ENCODE data around the gene STEAP4.
"Not testable (repeated sequence)": the region's sequence is repeated elsewhere in the genome, so short reads cannot be mapped to it uniquely, and the experiment has no call there.

Gene STEAP4

GRCh38 chr7:88279323-88279722 is 27.4 kb downstream of the STEAP4 start:
- Histone ChIP-seq H3K4me1 (ENCODE audit: insufficient read depth, low read length) (peaks cover 8% of the 10 kb centered on the region), H3K9me3 (ENCODE audit: low read length) (no peaks in the 10 kb centered on the region), H2AFZ (ENCODE audit: low read depth, low read length) (no peak overlapping the region), H3K4me3 (ENCODE audit: low read length) (no peak overlapping the region), H3K36me3 (ENCODE audit: insufficient read depth, low read length) (no peaks in the 10 kb centered on the region), H3K27me3 (ENCODE audit: insufficient read depth, low read length) (no peaks in the 10 kb centered on the region)

- H3K4me1 ChIP-seq (ENCODE audit: insufficient read depth, low read length): peaks cover 8% of the 10 kb centered on the region
- H3K4me3 ChIP-seq (ENCODE audit: low read length): no peak overlapping the region
- no peaks in the 10 kb centered on the region for H3K27me3 ChIP-seq (ENCODE audit: insufficient read depth, low read length)
- H3K9me3 ChIP-seq (ENCODE audit: low read length): no peaks in the 10 kb centered on the region
- H3K36me3 ChIP-seq (ENCODE audit: insufficient read depth, low read length): no peaks in the 10 kb centered on the region
- H2AFZ ChIP-seq (ENCODE audit: low read depth, low read length): no peak overlapping the region
Measured at GRCh38 chr7:88278881-88279280, 27.8 kb downstream of the STEAP4 start.

GRCh38 chr7:88276605-88277153 is 30.0 kb downstream of the STEAP4 start:
- Histone ChIP-seq H3K27me3 (ENCODE audit: insufficient read depth, low read length) (no peaks in the 10 kb centered on the region), H3K4me1 (ENCODE audit: insufficient read depth, low read length) (peaks cover 8% of the 10 kb centered on the region), H3K4me3 (ENCODE audit: low read length) (no peak overlapping the region), H3K36me3 (ENCODE audit: insufficient read depth, low read length) (no peaks in the 10 kb centered on the region), H2AFZ (ENCODE audit: low read depth, low read length) (no peak overlapping the region), H3K9me3 (ENCODE audit: low read length) (no peaks in the 10 kb centered on the region)

- not testable (repeated sequence) for H3K9me3 ChIP-seq (ENCODE audit: low read length); H3K4me3 ChIP-seq (ENCODE audit: low read length); H3K36me3 ChIP-seq (ENCODE audit: insufficient read depth, low read length); H3K27me3 ChIP-seq (ENCODE audit: insufficient read depth, low read length); H3K4me1 ChIP-seq (ENCODE audit: insufficient read depth, low read length); H2AFZ ChIP-seq (ENCODE audit: low read depth, low read length)
Measured at GRCh38 chr7:88274856-88275255, 31.8 kb downstream of the STEAP4 start.

GRCh38 chr7:88269586-88269985 is 37.1 kb downstream of the STEAP4 start:
- Histone ChIP-seq H3K27me3 (ENCODE audit: insufficient read depth, low read length) (no peaks in the 10 kb centered on the region), H3K36me3 (ENCODE audit: insufficient read depth, low read length) (no peaks in the 10 kb centered on the region), H3K9me3 (ENCODE audit: low read length) (no peaks in the 10 kb centered on the region), H2AFZ (ENCODE audit: low read depth, low read length) (no peak overlapping the region), H3K4me1 (ENCODE audit: insufficient read depth, low read length) (no peaks in the 10 kb centered on the region), H3K4me3 (ENCODE audit: low read length) (no peak overlapping the region)

- no peaks in the 10 kb centered on the region for H3K27me3 ChIP-seq (ENCODE audit: insufficient read depth, low read length)
- no peaks in the 10 kb centered on the region for H3K36me3 ChIP-seq (ENCODE audit: insufficient read depth, low read length)
- H3K4me1 ChIP-seq (ENCODE audit: insufficient read depth, low read length): no peaks in the 10 kb centered on the region
- no peaks in the 10 kb centered on the region for H3K9me3 ChIP-seq (ENCODE audit: low read length)
- no peak overlapping the region for H2AFZ ChIP-seq (ENCODE audit: low read depth, low read length)
- H3K4me3 ChIP-seq (ENCODE audit: low read length): no peak overlapping the region
Measured at GRCh38 chr7:88268858-88269257, 37.8 kb downstream of the STEAP4 start.

GRCh38 chr7:88268051-88268450 is 38.6 kb downstream of the STEAP4 start:
- no peaks in the 10 kb centered on the region for H3K27me3 ChIP-seq (ENCODE audit: insufficient read depth, low read length)
- no peaks in the 10 kb centered on the region for H3K36me3 ChIP-seq (ENCODE audit: insufficient read depth, low read length)
- no peaks in the 10 kb centered on the region for H3K4me1 ChIP-seq (ENCODE audit: insufficient read depth, low read length)
- no peaks in the 10 kb centered on the region for H3K9me3 ChIP-seq (ENCODE audit: low read length)
- H3K4me3 ChIP-seq (ENCODE audit: low read length): no peak overlapping the region
- H2AFZ ChIP-seq (ENCODE audit: low read depth, low read length): no peak overlapping the region

GRCh38 chr7:88267421-88267820 is 39.3 kb downstream of the STEAP4 start:
- no peak overlapping the region for H2AFZ ChIP-seq (ENCODE audit: low read depth, low read length)
- no peak overlapping the region for H3K4me3 ChIP-seq (ENCODE audit: low read length)
- no peaks in the 10 kb centered on the region for H3K36me3 ChIP-seq (ENCODE audit: insufficient read depth, low read length)
- no peaks in the 10 kb centered on the region for H3K4me1 ChIP-seq (ENCODE audit: insufficient read depth, low read length)
- no peaks in the 10 kb centered on the region for H3K27me3 ChIP-seq (ENCODE audit: insufficient read depth, low read length)
- H3K9me3 ChIP-seq (ENCODE audit: low read length): no peaks in the 10 kb centered on the region

- H3K4me1 ChIP-seq (ENCODE audit: insufficient read depth, low read length); H3K9me3 ChIP-seq (ENCODE audit: low read length); H2AFZ ChIP-seq (ENCODE audit: low read depth, low read length); H3K4me3 ChIP-seq (ENCODE audit: low read length); H3K27me3 ChIP-seq (ENCODE audit: insufficient read depth, low read length); H3K36me3 ChIP-seq (ENCODE audit: insufficient read depth, low read length): not testable (repeated sequence)
Measured at GRCh38 chr7:88264987-88265386, 41.7 kb downstream of the STEAP4 start.

GRCh38 chr7:88262562-88262961 is 44.1 kb downstream of the STEAP4 start:
- Histone ChIP-seq H3K27me3 (ENCODE audit: insufficient read depth, low read length) (no peaks in the 10 kb centered on the region), H3K4me3 (ENCODE audit: low read length) (no peak overlapping the region), H3K4me1 (ENCODE audit: insufficient read depth, low read length) (no peaks in the 10 kb centered on the region), H3K9me3 (ENCODE audit: low read length) (no peaks in the 10 kb centered on the region), H2AFZ (ENCODE audit: low read depth, low read length) (no peak overlapping the region), H3K36me3 (ENCODE audit: insufficient read depth, low read length) (no peaks in the 10 kb centered on the region)

GRCh38 chr7:88260719-88261118 is 46.0 kb downstream of the STEAP4 start:
- Histone ChIP-seq H3K27me3 (ENCODE audit: insufficient read depth, low read length) (no peaks in the 10 kb centered on the region), H3K4me1 (ENCODE audit: insufficient read depth, low read length) (no peaks in the 10 kb centered on the region), H3K36me3 (ENCODE audit: insufficient read depth, low read length) (no peaks in the 10 kb centered on the region), H2AFZ (ENCODE audit: low read depth, low read length) (no peak overlapping the region), H3K9me3 (ENCODE audit: low read length) (no peaks in the 10 kb centered on the region), H3K4me3 (ENCODE audit: low read length) (no peak overlapping the region)

- Histone ChIP-seq H3K4me3 (ENCODE audit: low read length) (no peak overlapping the region), H3K9me3 (ENCODE audit: low read length) (no peaks in the 10 kb centered on the region), H2AFZ (ENCODE audit: low read depth, low read length) (no peak overlapping the region), H3K4me1 (ENCODE audit: insufficient read depth, low read length) (no peaks in the 10 kb centered on the region), H3K27me3 (ENCODE audit: insufficient read depth, low read length) (no peaks in the 10 kb centered on the region), H3K36me3 (ENCODE audit: insufficient read depth, low read length) (no peaks in the 10 kb centered on the region)
Measured at GRCh38 chr7:88259656-88260380, 46.9 kb downstream of the STEAP4 start.

- not testable (repeated sequence) for H3K27me3 ChIP-seq (ENCODE audit: insufficient read depth, low read length); H3K4me3 ChIP-seq (ENCODE audit: low read length); H3K4me1 ChIP-seq (ENCODE audit: insufficient read depth, low read length); H2AFZ ChIP-seq (ENCODE audit: low read depth, low read length); H3K36me3 ChIP-seq (ENCODE audit: insufficient read depth, low read length); H3K9me3 ChIP-seq (ENCODE audit: low read length)
Measured at GRCh38 chr7:88258296-88258695, 48.4 kb downstream of the STEAP4 start.

- no peaks in the 10 kb centered on the region for H3K27me3 ChIP-seq (ENCODE audit: insufficient read depth, low read length)
- no peaks in the 10 kb centered on the region for H3K4me1 ChIP-seq (ENCODE audit: insufficient read depth, low read length)
- no peaks in the 10 kb centered on the region for H3K36me3 ChIP-seq (ENCODE audit: insufficient read depth, low read length)
- no peaks in the 10 kb centered on the region for H3K9me3 ChIP-seq (ENCODE audit: low read length)
- no peak overlapping the region for H3K4me3 ChIP-seq (ENCODE audit: low read length)
- no peak overlapping the region for H2AFZ ChIP-seq (ENCODE audit: low read depth, low read length)
Measured at GRCh38 chr7:88256906-88257305, 49.8 kb downstream of the STEAP4 start.
